SW 1271 (cell line): ENCODE data around the gene UBR7.

Experiments used
- DNase-seq, 2 experiments: peaks; one replicate each; lab custom pipeline; 2025; lab: John Stamatoyannopoulos, UW

UBR7 gene

GRCh38 chr14:93249128-93249831 lies 42.2 kb downstream of the UBR7 start:
- DNase-seq: no peak

- DNase-seq: no peak
These were observed 55.4 kb downstream of the UBR7 start for GRCh38 chr14:93262446-93262845.

GRCh38 chr14:93263416-93263815 lies 56.4 kb downstream of the UBR7 start:
- no peak for DNase-seq

GRCh38 chr14:93266127-93266526 lies 59.1 kb downstream of the UBR7 start:
- DNase-seq: no peak

GRCh38 chr14:93267149-93267711 lies 60.2 kb downstream of the UBR7 start:
- DNase-seq: no peak

- no peak for DNase-seq
These were observed 61.4 kb downstream of the UBR7 start for GRCh38 chr14:93268406-93268805.

GRCh38 chr14:93269341-93270068 lies 62.4 kb downstream of the UBR7 start:
- DNase-seq: no peak

GRCh38 chr14:93271111-93271510 lies 64.1 kb downstream of the UBR7 start:
- DNase-seq: no peak

GRCh38 chr14:93274055-93274806 lies 67.2 kb downstream of the UBR7 start:
- DNase-seq: no peak

GRCh38 chr14:93276031-93276716 lies 69.1 kb downstream of the UBR7 start:
- DNase-seq: no peak
